A673 (cell line): ENCODE measurements around the gene MRRF.

Experiments
- CTCF ChIP-seq: fragments of 300-800, 200-600 bp; sonication (generic); conservative IDR thresholded peaks from 2 replicates; pipeline ENCODE4 v1.5.1; 2017; ENCODE audit warnings: low read depth, mild to moderate bottlenecking, antibody characterized with exemption, low read length, moderate library complexity, mixed read lengths
- EZH2 ChIP-seq: fragments of 200-600 bp; sonication (generic); IDR thresholded peaks from 2 replicates; pipeline ENCODE4 v1.6.1; 2017; ENCODE audit warnings: borderline replicate concordance, low read depth, mild to moderate bottlenecking, mixed read lengths, antibody characterized with exemption, low read length; ENCODE audit not compliant: poor library complexity, severe bottlenecking

GRCh38 chr9:122350577-122351355 is 86.1 kb downstream of the MRRF start:
- peak; percentile 96 for TF ChIP-seq CTCF
- no peak for TF ChIP-seq EZH2
